Mucosa of rectum (tissue), 2 donors: ENCODE data around the gene SLC38A8.

Experiments
- H3K27ac ChIP-seq, 2 donors: one replicate each; pipeline ENCODE4 v1.7.0; 2013; ENCODE audit warnings: inconsistent platforms in 2 of 2, low read depth in 2 of 2, low read length in 2 of 2
- H3K27me3 ChIP-seq, 2 donors: one replicate each; pipeline ENCODE4 v1.7.0; 2013; ENCODE audit warnings: low read length in 2 of 2; ENCODE audit not compliant: control insufficient read depth in 2 of 2, insufficient read depth in 2 of 2
- H3K36me3 ChIP-seq, 2 donors: one replicate each; pipeline ENCODE4 v1.7.0; 2013; ENCODE audit warnings: low read length in 2 of 2; ENCODE audit not compliant: control insufficient read depth in 2 of 2, insufficient read depth in 2 of 2
- H3K4me1 ChIP-seq, 2 donors: one replicate each; pipeline ENCODE4 v1.7.0; 2013; ENCODE audit warnings: low read length in 2 of 2, mild to moderate bottlenecking in 1 of 2; ENCODE audit not compliant: control insufficient read depth in 2 of 2, insufficient read depth in 2 of 2
- H3K4me3 ChIP-seq, 2 donors: one replicate each; pipeline ENCODE4 v1.7.0; 2013; ENCODE audit warnings: low read length in 2 of 2
- H3K9ac ChIP-seq, 2 donors: one replicate each; pipeline ENCODE4 v1.7.0; 2013; ENCODE audit warnings: low read length in 2 of 2, low read depth in 1 of 2, mild to moderate bottlenecking in 1 of 2
- H3K9me3 ChIP-seq, 2 donors: one replicate each; pipeline ENCODE4 v1.7.0; 2013; ENCODE audit warnings: low read length in 2 of 2; ENCODE audit not compliant: control insufficient read depth in 2 of 2
- donor health status: healthy.
- donor health status: Normal muscosa, but diverticular disease.

SLC38A8 gene

GRCh38 chr16:84042308-84042878, at the start of gene SLC38A8:
Gene SLC38A8, minus strand, starts transcription at chr16:84042795. Its CDS starts 638 bp downstream, at chr16:84042157.
- H3K36me3 ChIP-seq, result no peaks in the 10 kb centered on the region
- no peaks in the 10 kb centered on the region for H3K4me1 ChIP-seq
- no peak within 1 kb of the TSS for H3K27ac ChIP-seq
- H3K4me3 ChIP-seq, result no peak within 1 kb of the TSS
- H3K27me3 ChIP-seq, result peaks cover 9 to 18% of the 10 kb centered on the region in 2 donors
- H3K9me3 ChIP-seq, result no peaks in the 10 kb centered on the region
- no peak within 1 kb of the TSS for H3K9ac ChIP-seq

DNA sequence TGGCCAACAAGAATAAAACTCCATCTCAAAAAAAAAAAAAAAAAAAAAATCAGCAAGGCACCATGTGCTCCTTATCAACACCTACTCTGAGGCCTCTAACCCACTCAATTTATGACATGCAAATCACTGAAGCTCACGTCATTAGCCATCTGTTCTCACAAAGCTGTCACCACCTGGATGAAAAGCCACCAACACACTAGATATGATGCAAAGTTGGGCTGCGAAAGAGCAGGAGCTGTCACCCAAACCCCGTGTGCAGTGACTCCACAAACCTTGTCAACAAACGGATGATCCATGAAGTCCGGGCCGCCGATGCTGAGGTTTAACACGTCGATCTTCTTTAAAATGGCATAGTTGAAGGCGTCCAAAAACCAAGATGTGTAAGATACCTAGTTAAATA, 48.9 kb upstream of the SLC38A8 start:
- Histone ChIP-seq H3K9me3 (no peaks in the 10 kb centered on the region), H3K4me1 (peaks cover 17 to 23% of the 10 kb centered on the region in 2 donors), H3K27ac (no peak overlapping the region), H3K4me3 (no peak overlapping the region), H3K9ac (no peak overlapping the region), H3K36me3 (peaks cover 56 to 83% of the 10 kb centered on the region in 2 donors), H3K27me3 (no peaks in the 10 kb centered on the region)

GRCh38 chr16:84090211-84090610, 47.6 kb upstream of the SLC38A8 start:
- Histone ChIP-seq H3K4me1 (peaks cover 17 to 22% of the 10 kb centered on the region in 2 donors), H3K9me3 (no peaks in the 10 kb centered on the region), H3K27ac (no peak overlapping the region), H3K9ac (no peak overlapping the region), H3K36me3 (peaks cover 57 to 81% of the 10 kb centered on the region in 2 donors), H3K4me3 (no peak overlapping the region), H3K27me3 (no peaks in the 10 kb centered on the region)

DNA sequence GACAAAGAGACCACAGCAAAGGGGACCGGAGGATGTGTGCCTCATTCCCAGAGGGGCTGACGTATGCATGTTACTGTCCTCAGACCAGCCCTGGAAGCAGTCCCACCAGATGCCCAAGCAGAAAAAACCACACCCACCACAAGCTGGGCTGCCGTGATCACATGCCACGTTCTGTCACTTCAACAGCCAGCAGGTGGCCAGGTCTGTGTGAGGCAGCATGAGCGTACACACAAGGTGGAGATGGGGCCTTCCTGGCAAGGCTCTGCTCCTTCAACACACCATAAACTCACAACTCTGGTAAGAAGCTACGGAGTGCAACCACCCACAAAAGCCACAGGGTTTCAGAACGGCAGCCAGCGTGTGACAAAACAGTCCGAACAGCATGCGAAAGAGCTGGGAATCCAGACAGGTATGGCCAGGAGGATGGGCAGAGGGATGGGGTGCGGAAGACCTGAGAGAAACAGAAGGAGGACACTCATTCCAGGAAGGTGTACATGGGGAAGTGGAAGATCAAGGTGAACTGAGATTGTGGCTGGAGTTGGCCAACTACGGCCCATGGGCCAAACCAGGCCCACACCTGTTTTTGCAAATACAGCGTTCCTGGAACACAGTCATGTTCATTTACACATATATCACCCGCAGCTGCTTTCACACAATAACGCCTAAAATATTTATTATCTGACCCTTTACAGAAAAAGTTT, 46.2 kb upstream of the SLC38A8 start:
- H3K4me3 ChIP-seq, result no peak overlapping the region
- no peak overlapping the region for H3K27ac ChIP-seq
- no peak overlapping the region for H3K9ac ChIP-seq
- peaks cover 61 to 81% of the 10 kb centered on the region in 2 donors for H3K36me3 ChIP-seq
- H3K9me3 ChIP-seq, result no peaks in the 10 kb centered on the region
- H3K27me3 ChIP-seq, result no peaks in the 10 kb centered on the region
- peaks cover 16 to 18% of the 10 kb centered on the region in 2 donors for H3K4me1 ChIP-seq

DNA sequence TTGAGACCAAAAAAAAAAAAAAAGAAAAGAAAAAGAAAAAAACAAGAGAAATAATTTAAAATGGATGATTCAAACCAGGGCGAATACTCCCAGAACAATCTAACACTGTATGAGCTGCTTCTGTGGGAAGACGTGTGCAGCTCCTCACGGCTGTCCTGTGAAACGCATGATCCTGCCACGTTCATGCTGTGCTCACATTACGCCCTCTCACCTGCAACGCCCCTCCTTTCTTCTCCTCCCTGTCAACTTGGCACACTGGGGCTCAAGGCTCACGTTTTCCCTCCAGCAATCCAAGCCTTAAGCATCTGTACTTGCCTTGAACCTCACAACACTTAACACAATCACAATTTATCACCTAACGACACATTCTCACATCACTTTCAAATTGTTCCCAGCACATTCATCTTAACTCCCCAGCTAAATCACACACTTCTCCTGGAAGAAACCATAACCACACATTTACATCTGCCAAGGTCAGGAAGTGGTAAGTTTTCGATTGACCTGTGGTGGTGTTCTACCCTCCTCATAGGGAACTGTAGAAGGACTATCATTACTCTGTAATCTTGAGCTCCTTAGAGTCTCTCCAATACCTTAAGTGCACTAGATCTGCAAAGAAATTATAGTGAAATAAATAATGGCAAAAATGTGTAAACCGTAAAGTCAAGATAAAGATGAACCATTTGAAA, 45.0 kb upstream of the SLC38A8 start:
- Histone ChIP-seq H3K9ac (no peak overlapping the region), H3K36me3 (peaks cover 57 to 77% of the 10 kb centered on the region in 2 donors), H3K4me1 (peaks cover 6 to 7% of the 10 kb centered on the region in 2 donors), H3K27me3 (no peaks in the 10 kb centered on the region), H3K9me3 (no peaks in the 10 kb centered on the region), H3K4me3 (no peak overlapping the region), H3K27ac (no peak overlapping the region)

- Histone ChIP-seq H3K9me3 (no peaks in the 10 kb centered on the region), H3K27me3 (no peaks in the 10 kb centered on the region), H3K27ac (no peak overlapping the region), H3K4me1 (peaks cover 4 to 6% of the 10 kb centered on the region in 2 donors), H3K4me3 (no peak overlapping the region), H3K9ac (no peak overlapping the region), H3K36me3 (peaks cover 61 to 81% of the 10 kb centered on the region in 2 donors)
These were observed 44.4 kb upstream of the SLC38A8 start for GRCh38 chr16:84087001-84087400.

- H3K4me3 ChIP-seq, result no peak overlapping the region
- H3K27ac ChIP-seq, result no peak overlapping the region
- H3K36me3 ChIP-seq, result peaks cover 65 to 81% of the 10 kb centered on the region in 2 donors
- no peak overlapping the region for H3K9ac ChIP-seq
- H3K9me3 ChIP-seq, result no peaks in the 10 kb centered on the region
- peaks cover 4 to 6% of the 10 kb centered on the region in 2 donors for H3K4me1 ChIP-seq
- H3K27me3 ChIP-seq, result no peaks in the 10 kb centered on the region
These were observed 43.7 kb upstream of the SLC38A8 start for GRCh38 chr16:84086341-84086740.

DNA sequence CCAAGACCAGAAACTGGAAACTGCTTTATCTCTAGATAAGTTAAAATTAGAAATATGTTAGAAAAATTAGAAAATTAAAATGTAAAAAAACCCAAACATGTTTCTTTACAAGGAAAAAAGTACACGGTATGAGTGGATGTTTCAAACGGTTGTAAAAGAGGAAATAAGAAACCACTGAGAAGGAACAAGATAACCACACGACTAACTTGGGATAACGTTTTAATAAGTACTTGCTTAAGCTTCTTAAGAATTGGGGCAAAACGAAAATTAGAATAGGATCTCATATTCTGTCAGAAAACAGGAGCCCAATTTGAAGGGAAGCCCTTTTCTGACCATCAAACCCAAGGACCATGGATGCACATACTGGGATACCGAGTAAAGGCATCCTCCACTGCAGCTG, 43.2 kb upstream of the SLC38A8 start:
- Histone ChIP-seq H3K9ac (no peak overlapping the region), H3K27ac (no peak overlapping the region)

GRCh38 chr16:84085271-84085667, 42.7 kb upstream of the SLC38A8 start:
- no peaks in the 10 kb centered on the region for H3K9me3 ChIP-seq
- H3K9ac ChIP-seq, result no peak overlapping the region
- no peaks in the 10 kb centered on the region for H3K27me3 ChIP-seq
- peaks cover 74 to 83% of the 10 kb centered on the region in 2 donors for H3K36me3 ChIP-seq
- H3K4me3 ChIP-seq, result no peak overlapping the region
- peaks cover 4 to 6% of the 10 kb centered on the region in 2 donors for H3K4me1 ChIP-seq
- no peak overlapping the region for H3K27ac ChIP-seq

More for the DNA sequence above, 43.2 kb upstream of the SLC38A8 start:
- H3K4me1 ChIP-seq, result peaks cover 4 to 6% of the 10 kb centered on the region in 2 donors
- no peaks in the 10 kb centered on the region for H3K27me3 ChIP-seq
- no peak overlapping the region for H3K4me3 ChIP-seq
- H3K36me3 ChIP-seq, result peaks cover 70 to 83% of the 10 kb centered on the region in 2 donors
- H3K9me3 ChIP-seq, result no peaks in the 10 kb centered on the region
